HG03575 (cell line): ENCODE data around the gene STPG3.

Experiments used
- ATAC-seq: cut with Tn5 transposase; IDR thresholded peaks from one replicate; pipeline ENCODE4 v1.9.1; 2021; ENCODE audit not compliant: unreplicated experiment, insufficient number of reproducible peaks, low FRiP score; ENCODE audit errors: extremely low read depth

STPG3 gene

GRCh38 chr9:137273611-137274320 lies 22.7 kb downstream of the STPG3 start:
- no peak for ATAC-seq

- ATAC-seq, result no peak
These were observed 24.1 kb downstream of the STPG3 start for GRCh38 chr9:137275203-137275587.

GRCh38 chr9:137275588-137276472 lies 24.7 kb downstream of the STPG3 start:
- ATAC-seq, result no peak

- ATAC-seq, result no peak
These were observed 25.6 kb downstream of the STPG3 start for GRCh38 chr9:137276473-137277328.

GRCh38 chr9:137277329-137278041 lies 26.4 kb downstream of the STPG3 start, which contains the start of gene TOR4A:
TSS of gene TOR4A (plus strand) at chr9:137277726. CDS start at chr9:137278690, 964 bp downstream.
- ATAC-seq, result no peak

- ATAC-seq, result no peak
These were observed 27.1 kb downstream of the STPG3 start for GRCh38 chr9:137278061-137278701.

GRCh38 chr9:137278721-137279711 lies 27.9 kb downstream of the STPG3 start:
- ATAC-seq, result no peak

GRCh38 chr9:137279741-137280473 lies 28.8 kb downstream of the STPG3 start:
- ATAC-seq, result no peak

GRCh38 chr9:137280474-137281344 lies 29.6 kb downstream of the STPG3 start:
- no peak for ATAC-seq

- ATAC-seq, result no peak
These were observed 30.4 kb downstream of the STPG3 start for GRCh38 chr9:137281345-137282116.

GRCh38 chr9:137286975-137287383 lies 35.9 kb downstream of the STPG3 start:
- no peak for ATAC-seq

GRCh38 chr9:137293094-137293481 lies 42.0 kb downstream of the STPG3 start:
- ATAC-seq, result no peak

GRCh38 chr9:137293482-137294090 lies 42.5 kb downstream of the STPG3 start:
- ATAC-seq, result no peak

GRCh38 chr9:137294091-137294680 lies 43.1 kb downstream of the STPG3 start:
- ATAC-seq, result no peak
